A673 (cell line): ENCODE results near the gene TMEM97. TPM values are rescaled to one million over a fixed set of nuclear protein-coding genes. Genes with fewer than 3 reads are reported as not detected.

Source experiments
- BruUV-seq: library from RNA; stranded (reverse); fragments of 400-500 nt; replicated peaks from 2 replicates; lab custom pipeline; 2021; lab: Mats Ljungman, UMichigan
- CTCF ChIA-PET: fragments of 300-600 bp; sonication (Branson Sonifier 250); formaldehyde crosslinking; loops from one replicate; lab custom pipeline; 2022; ENCODE audit warnings: antibody characterized with exemption; lab: Charles Lee
- POLR2A ChIA-PET: fragments of 300-600 bp; sonication (Branson Sonifier 250); formaldehyde crosslinking; loops from one replicate; lab custom pipeline; 2022; ENCODE audit warnings: antibody characterized with exemption; ENCODE audit not compliant: low non-redundant PET; lab: Charles Lee
- DNase-seq: peaks from one replicate; pipeline ENCODE4 v3.0.0-alpha.2; 2015; ENCODE audit warnings: low spot score
- H3K27ac ChIP-seq: fragments of 200-600 bp; sonication (generic); 2 replicates; pipeline ENCODE4 v1.5.1; 2016; ENCODE audit warnings: mixed run types, low read depth, mild to moderate bottlenecking, mixed read lengths, antibody characterized with exemption, low read length; ENCODE audit not compliant: poor library complexity, severe bottlenecking
- H3K27me3 ChIP-seq: fragments of 200-600 bp; sonication (generic); replicated peaks from 2 replicates; pipeline ENCODE4 v1.6.1; 2017; ENCODE audit warnings: mixed run types, low read depth, mild to moderate bottlenecking, mixed read lengths, antibody characterized with exemption, low read length; ENCODE audit not compliant: insufficient read depth, poor library complexity
- H3K36me3 ChIP-seq: fragments of 200-600 bp; sonication (generic); 2 replicates; pipeline ENCODE4 v1.6.1; 2016; ENCODE audit warnings: mixed run types, mild to moderate bottlenecking, mixed read lengths, antibody characterized with exemption, low read length; ENCODE audit not compliant: insufficient read depth, poor library complexity, severe bottlenecking
- H3K4me1 ChIP-seq: fragments of 200-600 bp; sonication (generic); 2 replicates; pipeline ENCODE4 v1.6.1; 2017; ENCODE audit warnings: mixed run types, mild to moderate bottlenecking, mixed read lengths, antibody characterized with exemption, low read length; ENCODE audit not compliant: insufficient read depth, poor library complexity, severe bottlenecking
- H3K4me3 ChIP-seq: fragments of 200-600 bp; sonication (generic); 2 replicates; pipeline ENCODE4 v1.5.1; 2016; ENCODE audit warnings: low read depth, mixed run types, mild to moderate bottlenecking, mixed read lengths, low read length; ENCODE audit not compliant: poor library complexity, severe bottlenecking
- H3K9me3 ChIP-seq: fragments of 200-600 bp; sonication (generic); 2 replicates; pipeline ENCODE4 v1.6.1; 2016; ENCODE audit warnings: mixed run types, low read depth, mild to moderate bottlenecking, mixed read lengths, antibody characterized with exemption, low read length; ENCODE audit not compliant: poor library complexity, severe bottlenecking
- EZH2 ChIP-seq: fragments of 200-600 bp; sonication (generic); IDR thresholded peaks from 2 replicates; pipeline ENCODE4 v1.6.1; 2017; ENCODE audit warnings: borderline replicate concordance, low read depth, mild to moderate bottlenecking, mixed read lengths, antibody characterized with exemption, low read length; ENCODE audit not compliant: poor library complexity, severe bottlenecking
- intact Hi-C: fragments of 100-400 bp; cut with micrococcal nuclease; formaldehyde crosslinking; loops from one replicate; pipeline ENCODE4 v1.10.0; 2022; ENCODE audit not compliant: unreplicated experiment
- total RNA-seq: library from RNA; stranded (reverse); gene quantifications from 2 replicates; pipeline ENCODE4 v1.2.3, GENCODE V29; 2021
- TF ChIP-seq, protein P1 (sequence below): fragments of 300-800, 200-600 bp; sonication (generic); conservative IDR thresholded peaks from 2 replicates; pipeline ENCODE4 v1.5.1; 2017; ENCODE audit warnings: low read depth, mild to moderate bottlenecking, antibody characterized with exemption, low read length, moderate library complexity, mixed read lengths

TMEM97 gene
- total RNA-seq, 1 experiment from 2014 or later: 134 TPM

DNA sequence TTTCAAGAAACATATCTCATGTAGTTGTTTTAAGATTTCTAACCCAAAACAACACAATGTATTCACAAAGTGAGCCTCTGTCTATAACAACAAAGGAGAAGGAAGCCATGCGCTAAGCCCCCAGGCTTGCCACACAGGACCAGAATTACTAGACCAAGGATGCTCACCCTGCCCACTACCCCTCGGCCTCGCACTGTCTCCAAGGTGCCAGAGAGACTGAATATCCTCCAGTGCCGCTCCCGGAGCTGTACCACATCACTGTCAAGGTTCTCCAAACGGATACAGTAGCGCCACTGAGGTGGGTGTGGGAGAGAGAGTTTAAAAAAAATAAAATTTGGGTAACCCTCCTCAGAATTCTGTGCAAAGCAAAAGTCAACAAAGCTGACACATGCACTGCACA lies 31.3 kb downstream of the TMEM97 start:
- H3K36me3 ChIP-seq: peaks cover 86% of the 10 kb centered on the region

DNA sequence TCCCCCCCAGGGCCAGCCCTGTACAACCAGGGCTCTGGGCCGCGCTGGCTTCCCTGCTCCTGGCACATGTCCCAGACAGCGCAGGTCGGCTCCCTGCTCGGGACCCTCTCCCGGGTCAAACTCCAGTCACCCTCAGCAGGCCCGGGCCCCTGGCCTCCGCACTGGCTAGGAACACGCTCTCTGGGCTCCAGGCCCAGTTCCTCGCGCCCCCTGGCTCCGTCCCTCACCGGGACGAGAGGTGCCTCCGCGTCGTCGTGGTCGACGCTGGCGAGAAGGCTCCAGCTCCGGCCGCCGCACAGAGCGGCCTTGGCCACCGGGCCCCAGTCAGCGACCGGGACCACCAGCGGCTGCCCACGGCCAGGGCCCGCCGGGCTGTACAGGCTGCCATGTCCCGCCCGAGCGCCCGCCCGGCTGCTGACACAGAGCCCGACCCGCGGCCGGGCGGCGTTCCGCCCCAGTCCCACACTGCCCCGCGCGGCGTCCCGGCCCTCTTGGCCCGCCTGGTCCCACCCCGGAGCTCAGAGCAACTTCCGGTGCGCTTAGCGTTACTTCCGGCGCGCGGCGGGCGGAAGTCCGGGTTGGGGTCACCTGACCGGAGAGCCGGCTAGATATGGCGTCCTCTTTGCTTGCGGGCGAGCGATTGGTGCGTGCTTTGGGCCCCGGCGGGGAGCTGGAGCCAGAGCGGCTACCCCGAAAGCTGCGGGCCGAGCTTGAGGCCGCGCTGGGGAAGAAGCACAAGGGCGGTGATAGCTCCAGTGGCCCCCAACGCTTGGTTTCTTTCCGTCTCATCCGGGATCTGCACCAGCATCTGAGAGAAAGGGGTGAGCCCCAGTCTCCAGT lies 38.3 kb downstream of the TMEM97 start, which contains the start of gene POLDIP2:
TSS of gene POLDIP2 (minus strand) at position 467 of the 840 bp plus-strand sequence. CDS start at position 388, 79 bp downstream.
- POLR2A ChIA-PET: interaction anchor here (0.6 to 1.3 kb wide), 2 partner anchors 15 to 22 kb away, joined by 3 to 8 read pairs; partner anchors contain the start of genes IFT20, SARM1 and TNFAIP1
- Histone ChIP-seq H3K4me1 (peaks cover 12% of the 10 kb centered on the region), H3K4me3 (peak within 1 kb of the TSS; percentile 84), H3K36me3 (peaks cover 51% of the 10 kb centered on the region), H3K9me3 (no peaks in the 10 kb centered on the region), H3K27me3 (no peaks in the 10 kb centered on the region), H3K27ac (peak within 1 kb of the TSS; percentile 90)
- DNase-seq: peak; percentile 97
- TF ChIP-seq EZH2: no peak
- TF ChIP-seq, protein P1, sequence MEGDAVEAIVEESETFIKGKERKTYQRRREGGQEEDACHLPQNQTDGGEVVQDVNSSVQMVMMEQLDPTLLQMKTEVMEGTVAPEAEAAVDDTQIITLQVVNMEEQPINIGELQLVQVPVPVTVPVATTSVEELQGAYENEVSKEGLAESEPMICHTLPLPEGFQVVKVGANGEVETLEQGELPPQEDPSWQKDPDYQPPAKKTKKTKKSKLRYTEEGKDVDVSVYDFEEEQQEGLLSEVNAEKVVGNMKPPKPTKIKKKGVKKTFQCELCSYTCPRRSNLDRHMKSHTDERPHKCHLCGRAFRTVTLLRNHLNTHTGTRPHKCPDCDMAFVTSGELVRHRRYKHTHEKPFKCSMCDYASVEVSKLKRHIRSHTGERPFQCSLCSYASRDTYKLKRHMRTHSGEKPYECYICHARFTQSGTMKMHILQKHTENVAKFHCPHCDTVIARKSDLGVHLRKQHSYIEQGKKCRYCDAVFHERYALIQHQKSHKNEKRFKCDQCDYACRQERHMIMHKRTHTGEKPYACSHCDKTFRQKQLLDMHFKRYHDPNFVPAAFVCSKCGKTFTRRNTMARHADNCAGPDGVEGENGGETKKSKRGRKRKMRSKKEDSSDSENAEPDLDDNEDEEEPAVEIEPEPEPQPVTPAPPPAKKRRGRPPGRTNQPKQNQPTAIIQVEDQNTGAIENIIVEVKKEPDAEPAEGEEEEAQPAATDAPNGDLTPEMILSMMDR: no peak
- intact Hi-C loops: no loop called here
- CTCF ChIA-PET: no interaction called here
- BruUV-seq: no TSS peak

More for the DNA sequence above, 31.3 kb downstream of the TMEM97 start:
- DNase-seq: no peak
- no peak overlapping the region for H3K4me3 ChIP-seq
- H3K27ac ChIP-seq: no peak overlapping the region
- no peaks in the 10 kb centered on the region for H3K4me1 ChIP-seq
- CTCF ChIA-PET: no interaction called here
- TF ChIP-seq EZH2: no peak
- TF ChIP-seq, protein P1: no peak
- intact Hi-C loops: no loop called here
- no peaks in the 10 kb centered on the region for H3K27me3 ChIP-seq
- no TSS peak for BruUV-seq
- H3K9me3 ChIP-seq: no peaks in the 10 kb centered on the region
- POLR2A ChIA-PET: no interaction called here

DNA sequence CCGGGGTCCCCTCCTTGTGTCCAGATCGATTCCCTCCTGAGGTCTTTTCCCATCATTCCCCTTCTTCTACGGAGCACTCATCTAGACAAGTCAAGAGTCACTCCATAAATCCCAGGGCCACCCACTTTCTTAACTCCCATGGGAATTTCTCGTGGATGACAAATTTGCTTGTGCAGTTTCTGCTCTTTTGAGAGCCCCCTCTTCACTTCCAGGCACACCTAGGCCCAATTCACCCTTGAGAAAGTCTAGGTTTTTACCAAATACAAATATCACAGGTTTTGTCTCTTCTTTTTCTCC lies 38.8 kb downstream of the TMEM97 start:
- Histone ChIP-seq H3K9me3 (no peaks in the 10 kb centered on the region), H3K27ac (peak overlapping the region; percentile 90), H3K4me3 (peak overlapping the region; percentile 84), H3K36me3 (peaks cover 48% of the 10 kb centered on the region), H3K27me3 (no peaks in the 10 kb centered on the region), H3K4me1 (peaks cover 12% of the 10 kb centered on the region)
- ChIA-PET POLR2A (interaction anchor here (0.6 to 1.3 kb wide), 2 partner anchors 14 to 22 kb away, joined by 3 to 8 read pairs; partner anchors contain the start of genes IFT20, SARM1 and TNFAIP1), CTCF (no interaction called here)
- TF ChIP-seq EZH2: no peak
- TF ChIP-seq, protein P1: no peak
- BruUV-seq: no TSS peak
- intact Hi-C loops: no loop called here
- no peak for DNase-seq
